Measurements from ENCODE around the gene CD300LF.

DNA sequence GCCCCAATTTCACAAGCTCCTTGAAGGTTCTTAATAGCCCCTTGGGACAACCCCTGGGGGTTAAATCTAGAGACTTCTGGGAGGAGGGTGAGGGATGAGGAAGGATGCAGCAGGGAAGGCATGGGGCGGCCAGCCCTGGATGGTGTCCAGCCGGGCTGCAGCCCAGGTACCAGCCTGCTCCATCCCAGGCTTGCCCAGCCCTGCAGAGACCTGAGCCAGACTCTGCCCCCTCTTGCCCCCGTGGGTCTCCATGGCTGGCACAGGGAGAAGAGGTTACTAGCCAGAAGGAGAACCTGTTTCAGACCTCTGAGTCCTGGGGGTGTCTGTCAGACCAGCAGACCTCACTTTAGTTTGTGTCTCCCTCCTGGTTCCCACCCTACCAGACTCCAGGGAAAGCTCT lies 44.2 kb upstream of the CD300LF start:
- TF ChIP-seq, protein P1, sequence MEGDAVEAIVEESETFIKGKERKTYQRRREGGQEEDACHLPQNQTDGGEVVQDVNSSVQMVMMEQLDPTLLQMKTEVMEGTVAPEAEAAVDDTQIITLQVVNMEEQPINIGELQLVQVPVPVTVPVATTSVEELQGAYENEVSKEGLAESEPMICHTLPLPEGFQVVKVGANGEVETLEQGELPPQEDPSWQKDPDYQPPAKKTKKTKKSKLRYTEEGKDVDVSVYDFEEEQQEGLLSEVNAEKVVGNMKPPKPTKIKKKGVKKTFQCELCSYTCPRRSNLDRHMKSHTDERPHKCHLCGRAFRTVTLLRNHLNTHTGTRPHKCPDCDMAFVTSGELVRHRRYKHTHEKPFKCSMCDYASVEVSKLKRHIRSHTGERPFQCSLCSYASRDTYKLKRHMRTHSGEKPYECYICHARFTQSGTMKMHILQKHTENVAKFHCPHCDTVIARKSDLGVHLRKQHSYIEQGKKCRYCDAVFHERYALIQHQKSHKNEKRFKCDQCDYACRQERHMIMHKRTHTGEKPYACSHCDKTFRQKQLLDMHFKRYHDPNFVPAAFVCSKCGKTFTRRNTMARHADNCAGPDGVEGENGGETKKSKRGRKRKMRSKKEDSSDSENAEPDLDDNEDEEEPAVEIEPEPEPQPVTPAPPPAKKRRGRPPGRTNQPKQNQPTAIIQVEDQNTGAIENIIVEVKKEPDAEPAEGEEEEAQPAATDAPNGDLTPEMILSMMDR (conservative IDR thresholded peaks at IDR 0.05) = no peak
- no peak for TF ChIP-seq EZH2 (IDR thresholded peaks at IDR 0.05; ENCODE audit: low read depth)
